Body of pancreas (tissue), 4 donors: Measurements from ENCODE around the gene PARS2. TPM values are rescaled to one million over a fixed set of nuclear protein-coding genes. Genes with fewer than 3 reads are reported as not detected.
A peak's percentile ranks its signal among the peaks of the same experiment; 100 is the strongest.

ENCODE experiments used
- ATAC-seq: fragments of 150-250 bp; one replicate; pipeline ENCODE4 v1.9.1; 2016
- DNase-seq, 4 donors: peaks; one replicate each; pipeline ENCODE4 v3.0.0-alpha.2; 2019
- H3K27ac ChIP-seq, 4 donors: fragments of 200-600 bp; sonication (generic); 1 replicate in 3 of 4; 2 replicates in 1 of 4; pipeline versions ENCODE4 v1.5.1 to v1.6.1; 2016 to 2019; ENCODE audit warnings: mild to moderate bottlenecking in 1 of 4, mixed read lengths in 1 of 4, moderate library complexity in 1 of 4
- H3K27me3 ChIP-seq, 2 donors: fragments of 200-600 bp; sonication (generic); one replicate each; pipeline ENCODE4 v1.6.0; 2016; ENCODE audit warnings: mild to moderate bottlenecking in 1 of 2
- H3K36me3 ChIP-seq, 2 donors: fragments of 200-600 bp; sonication (generic); replicated peaks in 1 of 2; 2 replicates each; pipeline ENCODE4 v1.5.1; 2016; ENCODE audit warnings: low read depth in 2 of 2; ENCODE audit not compliant: insufficient read depth in 1 of 2
- H3K4me1 ChIP-seq: fragments of 200-600 bp; sonication (generic); one replicate; pipeline ENCODE4 v1.6.0; 2016
- H3K4me3 ChIP-seq, 2 donors: fragments of 200-600 bp; sonication (generic); 1 replicate in 1 of 2; 2 replicates in 1 of 2; pipeline ENCODE4 v1.5.1; 2016 to 2019
- H3K9me3 ChIP-seq, 3 donors: fragments of 200-600 bp; sonication (generic); 1 replicate in 2 of 3; 2 replicates in 1 of 3; pipeline ENCODE4 v1.5.1; 2016
- POLR2A ChIP-seq, 3 donors: fragments of 450-650 bp; IDR thresholded peaks; one replicate each; pipeline ENCODE4 v1.6.1; 2016; ENCODE audit warnings: antibody characterized with exemption in 3 of 3, mild to moderate bottlenecking in 2 of 3
- WGBS, 2 donors: methylation state at CpG; one replicate each; pipeline ENCODE4 v1.1.5; 2017; 5-methylcytosine and 5-hydroxymethylcytosine counted together
- intact Hi-C: fragments of 100-400 bp; cut with DNase I; formaldehyde crosslinking; loops from one replicate; pipeline ENCODE4 v1.15.1; 2023
- total RNA-seq, 2 donors: library from RNA; depleted of rRNA; stranded (reverse); fragments of >200 nt; gene quantifications; one replicate each; pipeline ENCODE4 v1.1.0, GENCODE V29; 2016
- TF ChIP-seq, protein P1 (sequence below), 7 experiments: fragments of 450-650 bp in 4 of 7; fragments of 200-600 bp in 3 of 7; sonication (generic) in 3 of 7; IDR thresholded peaks; one replicate each; pipeline ENCODE4 v1.5.1; 2016 to 2019; ENCODE audit warnings: antibody characterized with exemption in 7 of 7

The PARS2 gene
- total RNA-seq, 2 donors from 2014 or later = 0.66 to 2.3 TPM

DNA sequence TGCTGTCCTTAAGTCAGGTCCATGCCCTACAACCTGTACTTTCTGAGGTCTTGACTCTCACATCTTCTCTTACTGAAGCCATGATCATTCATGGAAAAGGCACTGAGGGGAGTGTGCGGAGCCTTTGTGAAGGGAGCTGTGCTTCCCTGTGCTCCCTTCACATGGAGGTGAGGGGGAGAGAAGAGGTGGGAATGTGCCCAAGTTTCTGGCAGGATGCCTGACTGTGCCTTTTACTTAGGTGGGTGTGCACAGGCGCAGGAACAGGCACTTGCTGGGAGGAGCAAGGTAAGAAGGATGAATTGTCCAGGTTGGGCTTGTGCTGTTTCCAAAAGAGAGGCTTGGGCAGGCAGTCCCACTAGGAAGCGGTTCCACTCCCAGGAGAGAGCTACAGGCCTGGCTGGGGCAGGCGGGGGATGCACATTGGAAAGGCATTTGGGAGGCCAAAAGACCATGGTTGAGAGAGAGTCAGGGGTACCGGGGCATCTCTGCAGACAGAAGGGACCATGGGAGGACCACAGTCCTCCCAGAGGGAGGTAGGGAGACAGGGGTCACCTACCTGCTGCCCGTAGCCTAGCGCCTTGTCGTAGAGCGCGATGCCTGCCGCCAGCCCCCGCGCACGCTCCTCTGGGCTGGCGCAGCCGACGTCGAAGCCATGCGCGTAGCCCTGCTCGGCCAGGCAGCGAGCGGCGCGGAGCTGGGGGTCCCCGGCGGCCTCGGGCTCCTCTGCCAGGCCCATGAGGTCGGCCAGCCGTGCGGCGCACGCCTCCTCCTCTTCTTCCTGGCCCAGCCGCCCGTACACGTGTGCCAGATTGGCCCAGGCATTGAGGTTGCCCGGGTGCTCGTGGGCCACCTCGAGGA lies 35.9 kb upstream of the PARS2 start:
- Histone ChIP-seq H3K27ac (peak overlapping the region; percentile 75 to 87 (median 80)), H3K36me3 (no peaks in the 10 kb centered on the region), H3K9me3 (no peaks in the 10 kb centered on the region), H3K27me3 (no peaks in the 10 kb centered on the region), H3K4me3 (peak overlapping the region; percentile 44 to 54), H3K4me1 (peaks cover 50% of the 10 kb centered on the region)
- TF ChIP-seq, protein P1, sequence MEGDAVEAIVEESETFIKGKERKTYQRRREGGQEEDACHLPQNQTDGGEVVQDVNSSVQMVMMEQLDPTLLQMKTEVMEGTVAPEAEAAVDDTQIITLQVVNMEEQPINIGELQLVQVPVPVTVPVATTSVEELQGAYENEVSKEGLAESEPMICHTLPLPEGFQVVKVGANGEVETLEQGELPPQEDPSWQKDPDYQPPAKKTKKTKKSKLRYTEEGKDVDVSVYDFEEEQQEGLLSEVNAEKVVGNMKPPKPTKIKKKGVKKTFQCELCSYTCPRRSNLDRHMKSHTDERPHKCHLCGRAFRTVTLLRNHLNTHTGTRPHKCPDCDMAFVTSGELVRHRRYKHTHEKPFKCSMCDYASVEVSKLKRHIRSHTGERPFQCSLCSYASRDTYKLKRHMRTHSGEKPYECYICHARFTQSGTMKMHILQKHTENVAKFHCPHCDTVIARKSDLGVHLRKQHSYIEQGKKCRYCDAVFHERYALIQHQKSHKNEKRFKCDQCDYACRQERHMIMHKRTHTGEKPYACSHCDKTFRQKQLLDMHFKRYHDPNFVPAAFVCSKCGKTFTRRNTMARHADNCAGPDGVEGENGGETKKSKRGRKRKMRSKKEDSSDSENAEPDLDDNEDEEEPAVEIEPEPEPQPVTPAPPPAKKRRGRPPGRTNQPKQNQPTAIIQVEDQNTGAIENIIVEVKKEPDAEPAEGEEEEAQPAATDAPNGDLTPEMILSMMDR (IDR thresholded peaks at IDR 0.05) = no peak
- no peak for TF ChIP-seq POLR2A (IDR thresholded peaks at IDR 0.05)
- peak in 2 of 4 donors; percentile 7 to 20 for DNase-seq
- no peak for ATAC-seq
- intact Hi-C loops = no loop called here
- 44 to 77% methylated on average over 5 to 23 of the region's 39 CpGs for WGBS, 2 donors

DNA sequence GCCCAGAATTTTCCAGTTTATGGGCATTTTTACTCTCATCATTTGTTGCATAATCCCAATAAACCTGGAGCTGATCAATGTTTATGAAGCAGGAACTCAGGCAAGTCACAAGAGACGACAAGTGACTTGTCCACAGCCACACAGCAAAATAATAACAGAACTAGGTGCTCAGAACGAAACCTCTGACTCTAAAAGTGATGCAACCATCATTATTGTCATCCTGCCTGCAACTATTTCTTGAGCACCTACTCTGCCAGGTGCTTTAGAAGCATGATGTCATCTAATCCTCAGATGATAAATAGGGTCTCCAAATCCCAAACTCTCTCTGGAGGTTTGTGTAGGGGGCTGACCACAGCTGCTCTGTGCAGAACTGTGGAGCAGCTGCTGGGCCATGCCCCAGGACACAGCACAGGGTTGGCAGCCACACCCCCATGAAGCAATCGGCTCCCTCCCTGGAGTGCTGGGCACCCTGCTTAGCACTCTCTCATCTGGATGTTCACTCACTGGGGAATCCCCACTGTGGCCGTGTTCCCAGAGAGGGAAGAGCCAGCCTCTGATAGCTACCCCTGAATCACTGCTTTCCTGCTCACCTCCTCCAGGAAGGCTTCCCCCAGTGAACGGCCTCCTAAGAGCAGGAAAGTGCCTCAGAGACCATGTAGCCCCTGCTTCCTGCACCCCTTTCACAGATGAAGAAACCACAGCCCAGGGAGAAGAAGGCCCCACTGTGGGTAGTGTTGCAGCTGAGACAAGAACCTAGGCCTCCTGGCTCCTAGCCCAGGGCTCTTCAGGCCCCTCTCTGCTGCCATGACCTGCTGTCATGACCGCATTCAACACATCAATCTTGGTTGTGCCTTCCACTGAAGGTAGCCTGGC lies 34.7 kb upstream of the PARS2 start:
- Histone ChIP-seq H3K9me3 (no peaks in the 10 kb centered on the region), H3K4me3 (no peak overlapping the region), H3K27me3 (no peaks in the 10 kb centered on the region), H3K4me1 (peaks cover 57% of the 10 kb centered on the region), H3K36me3 (no peaks in the 10 kb centered on the region), H3K27ac (peak overlapping the region in 2 of 4 donors; percentile 14 to 83)
- ATAC-seq = no peak
- TF ChIP-seq, protein P1 (IDR thresholded peaks at IDR 0.05) = no peak
- no peak for TF ChIP-seq POLR2A (IDR thresholded peaks at IDR 0.05)
- 46 to 61% methylated on average over 2 to 6 of the region's 6 CpGs for WGBS, 2 donors
- intact Hi-C loops = no loop called here
- peak in 3 of 4 donors; percentile 39 to 47 (median 43) for DNase-seq

DNA sequence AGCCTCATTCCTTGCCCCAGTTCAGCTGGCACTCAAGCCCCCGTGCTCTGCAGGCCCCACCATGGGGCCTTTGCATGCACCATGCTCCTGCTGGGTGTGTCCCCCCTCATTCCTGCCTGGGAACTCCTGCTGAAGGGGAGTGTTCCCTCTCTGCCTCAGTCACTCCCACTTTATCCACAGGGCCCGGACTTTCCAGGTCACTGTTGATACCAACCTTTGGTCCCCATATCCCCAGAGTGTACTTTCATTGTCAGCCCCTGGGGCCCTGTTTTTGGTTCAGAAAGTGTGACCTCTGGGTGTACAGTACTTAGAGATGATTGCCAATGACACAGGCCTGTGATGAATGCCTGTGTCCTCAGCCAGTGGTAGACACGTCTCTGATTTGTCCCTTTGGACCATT lies 33.9 kb upstream of the PARS2 start:
- ATAC-seq = no peak

DNA sequence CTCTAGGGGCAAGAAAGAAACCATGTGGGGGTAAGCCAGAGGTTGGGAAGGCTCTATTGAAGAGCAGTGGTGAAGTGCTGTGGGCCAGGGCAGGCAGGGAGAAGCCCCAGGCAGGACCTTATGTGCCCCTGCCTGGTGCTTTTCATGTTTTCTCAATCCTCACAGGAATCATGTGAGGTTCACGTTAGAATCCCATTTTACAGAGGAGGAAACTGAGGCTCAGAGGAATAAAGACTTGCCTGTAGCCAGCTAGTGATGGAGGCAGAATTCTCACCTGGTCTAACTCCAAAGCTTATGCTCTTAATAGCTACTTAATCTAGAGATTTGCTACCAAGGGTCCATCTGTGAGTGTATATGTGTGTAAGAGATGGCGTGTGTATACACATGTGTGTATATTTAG lies 32.6 kb upstream of the PARS2 start:
- ATAC-seq (no peak), DNase-seq (no peak)
- Histone ChIP-seq H3K27ac (no peak overlapping the region), H3K36me3 (no peaks in the 10 kb centered on the region), H3K4me1 (peaks cover 55% of the 10 kb centered on the region), H3K4me3 (no peak overlapping the region), H3K9me3 (no peaks in the 10 kb centered on the region), H3K27me3 (no peaks in the 10 kb centered on the region)
- intact Hi-C loops = no loop called here
- TF ChIP-seq POLR2A (IDR thresholded peaks at IDR 0.05) = no peak
- TF ChIP-seq, protein P1 (IDR thresholded peaks at IDR 0.05) = no peak
- 90 to 94% methylated on average over 2 of the region's 2 CpGs for WGBS, 2 donors

More for the DNA sequence above, 33.9 kb upstream of the PARS2 start:
- Histone ChIP-seq H3K27me3 (no peaks in the 10 kb centered on the region), H3K4me1 (peaks cover 57% of the 10 kb centered on the region), H3K36me3 (no peaks in the 10 kb centered on the region), H3K4me3 (no peak overlapping the region), H3K9me3 (no peaks in the 10 kb centered on the region), H3K27ac (no peak overlapping the region)
- DNase-seq = no peak
- 63 to 76% methylated on average over 3 of the region's 3 CpGs for WGBS, 2 donors
- no peak for TF ChIP-seq POLR2A (IDR thresholded peaks at IDR 0.05)
- TF ChIP-seq, protein P1 (IDR thresholded peaks at IDR 0.05) = no peak
- intact Hi-C loops = no loop called here
